Measurements from ENCODE around the gene QDPR.
"Not testable (repeated sequence)": the region's sequence is repeated elsewhere in the genome, so short reads cannot be mapped to it uniquely, and the experiment has no call there.

DNA sequence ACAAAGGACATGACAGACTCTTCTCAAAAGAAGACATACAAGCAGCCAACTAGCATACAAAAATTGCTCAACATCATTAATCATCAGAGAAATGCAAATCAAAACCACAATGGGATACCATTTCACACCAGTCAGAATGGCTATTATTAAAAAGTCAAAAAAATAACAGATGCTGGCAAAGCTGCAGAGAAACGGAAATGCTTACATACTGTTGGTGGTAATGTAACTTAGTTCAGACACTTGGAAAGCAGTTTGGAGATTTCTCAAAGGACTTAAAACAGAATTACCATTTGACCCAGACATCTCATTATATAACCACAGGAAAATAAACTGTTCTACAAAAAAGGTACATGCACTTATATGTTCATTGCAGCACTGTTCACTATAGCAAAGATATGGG, 69.4 kb downstream of the QDPR start:
- TF ChIP-seq POLR2AphosphoS5 (IDR thresholded peaks at IDR 0.05; ENCODE audit: low read depth, low read length); TAF1 (IDR thresholded peaks at IDR 0.05; ENCODE audit: low read depth, low read length); POLR2A (IDR thresholded peaks at IDR 0.05; ENCODE audit: low read depth, low read length); SPI1 (IDR thresholded peaks at IDR 0.05; ENCODE audit: low read depth, low read length); PAX5 (IDR thresholded peaks at IDR 0.05; ENCODE audit: insufficient read depth, low read length, severe bottlenecking): not testable (repeated sequence)
